ENCODE results near the gene GRID1. TPM values are rescaled to one million over a fixed set of nuclear protein-coding genes. Genes with fewer than 3 reads are reported as not detected.

GRID1 gene
- total RNA-seq, 1 experiment from 2014 or later: 5.6 TPM

DNA sequence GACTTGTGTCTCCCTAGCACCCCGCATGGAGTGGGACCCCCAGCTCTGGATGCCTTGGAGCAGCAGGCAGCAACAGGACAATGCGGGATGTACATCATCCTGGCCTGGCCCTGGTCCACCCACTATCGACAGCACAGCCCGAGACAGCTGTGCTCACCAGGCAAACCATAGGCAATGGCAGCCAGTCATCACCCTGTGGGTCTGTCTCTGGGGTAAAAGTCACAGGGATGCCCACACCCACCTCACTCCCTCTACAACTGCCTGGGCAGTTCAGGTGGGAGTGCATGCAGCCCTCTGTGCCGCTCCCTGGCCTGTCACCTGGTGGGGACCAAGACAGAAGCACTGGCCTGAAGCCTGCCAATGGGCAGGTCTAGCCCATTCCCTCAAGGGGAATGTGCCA lies 147.8 kb downstream of the GRID1 start:
- Histone ChIP-seq H4K20me1 (ENCODE audit: insufficient read depth) (no peaks in the 10 kb centered on the region), H3K4me2 (ENCODE audit: low read length) (no peak overlapping the region), H3K79me2 (ENCODE audit: insufficient read depth, low read length) (no peaks in the 10 kb centered on the region), H3K9ac (ENCODE audit: low read length) (no peak overlapping the region), H3K36me3 (ENCODE audit: control insufficient read depth in 1 of 2, insufficient read depth in 2 of 2, low read length in 2 of 2) (no peaks in the 10 kb centered on the region), H3K9me3 (ENCODE audit: control insufficient read depth in 1 of 2, insufficient read depth in 1 of 2, low read depth in 1 of 2, low read length in 2 of 2) (no peaks in the 10 kb centered on the region), H3K4me1 (ENCODE audit: control insufficient read depth in 1 of 2, insufficient read depth in 2 of 2, low read length in 2 of 2) (peaks cover 0 to 3% of the 10 kb centered on the region in 2 experiments; a peak in 2 of 4 replicates), H3K4me3 (replicated peaks in 1 of 2; ENCODE audit: low read depth in 1 of 2, low read length in 2 of 2) (no peak overlapping the region), H3K9me2 (ENCODE audit: insufficient read depth) (no peaks in the 10 kb centered on the region), H2AFZ (ENCODE audit: low read depth, low read length, poor library complexity, severe bottlenecking) (no peak overlapping the region), H3K27ac (ENCODE audit: low read depth, low read length) (no peak overlapping the region), H3K27me3 (ENCODE audit: insufficient read depth, low read length) (no peaks in the 10 kb centered on the region)
- POLR2A ChIA-PET: no interaction called here
- intact Hi-C loops (cut with micrococcal nuclease): no loop called here
- RAD21 ChIA-PET (ENCODE audit: low non-redundant PET in 1 of 2, low total read pairs in 2 of 2, uncharacterized antibody in 2 of 2, unreplicated experiment in 2 of 2): no interaction called here
- no peak for TF ChIP-seq SIN3A (IDR thresholded peaks at IDR 0.05; ENCODE audit: low read depth)
- no peak for TF ChIP-seq SRF (IDR thresholded peaks at IDR 0.05; ENCODE audit: low read depth)
- TF ChIP-seq, protein P1, sequence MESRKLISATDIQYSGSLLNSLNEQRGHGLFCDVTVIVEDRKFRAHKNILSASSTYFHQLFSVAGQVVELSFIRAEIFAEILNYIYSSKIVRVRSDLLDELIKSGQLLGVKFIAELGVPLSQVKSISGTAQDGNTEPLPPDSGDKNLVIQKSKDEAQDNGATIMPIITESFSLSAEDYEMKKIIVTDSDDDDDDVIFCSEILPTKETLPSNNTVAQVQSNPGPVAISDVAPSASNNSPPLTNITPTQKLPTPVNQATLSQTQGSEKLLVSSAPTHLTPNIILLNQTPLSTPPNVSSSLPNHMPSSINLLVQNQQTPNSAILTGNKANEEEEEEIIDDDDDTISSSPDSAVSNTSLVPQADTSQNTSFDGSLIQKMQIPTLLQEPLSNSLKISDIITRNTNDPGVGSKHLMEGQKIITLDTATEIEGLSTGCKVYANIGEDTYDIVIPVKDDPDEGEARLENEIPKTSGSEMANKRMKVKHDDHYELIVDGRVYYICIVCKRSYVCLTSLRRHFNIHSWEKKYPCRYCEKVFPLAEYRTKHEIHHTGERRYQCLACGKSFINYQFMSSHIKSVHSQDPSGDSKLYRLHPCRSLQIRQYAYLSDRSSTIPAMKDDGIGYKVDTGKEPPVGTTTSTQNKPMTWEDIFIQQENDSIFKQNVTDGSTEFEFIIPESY (IDR thresholded peaks at IDR 0.05; ENCODE audit: extremely low read depth, insufficient replicate concordance, low read length): no peak
- no peak for TF ChIP-seq SP1 (IDR thresholded peaks at IDR 0.05; ENCODE audit: low read depth)
- no peak for TF ChIP-seq YY1 (IDR thresholded peaks at IDR 0.05; ENCODE audit: extremely low read depth, insufficient replicate concordance, low read depth, low read length)
- TF ChIP-seq CBX3 (IDR thresholded peaks at IDR 0.05; ENCODE audit: low read depth): no peak
- TF ChIP-seq, protein P2, sequence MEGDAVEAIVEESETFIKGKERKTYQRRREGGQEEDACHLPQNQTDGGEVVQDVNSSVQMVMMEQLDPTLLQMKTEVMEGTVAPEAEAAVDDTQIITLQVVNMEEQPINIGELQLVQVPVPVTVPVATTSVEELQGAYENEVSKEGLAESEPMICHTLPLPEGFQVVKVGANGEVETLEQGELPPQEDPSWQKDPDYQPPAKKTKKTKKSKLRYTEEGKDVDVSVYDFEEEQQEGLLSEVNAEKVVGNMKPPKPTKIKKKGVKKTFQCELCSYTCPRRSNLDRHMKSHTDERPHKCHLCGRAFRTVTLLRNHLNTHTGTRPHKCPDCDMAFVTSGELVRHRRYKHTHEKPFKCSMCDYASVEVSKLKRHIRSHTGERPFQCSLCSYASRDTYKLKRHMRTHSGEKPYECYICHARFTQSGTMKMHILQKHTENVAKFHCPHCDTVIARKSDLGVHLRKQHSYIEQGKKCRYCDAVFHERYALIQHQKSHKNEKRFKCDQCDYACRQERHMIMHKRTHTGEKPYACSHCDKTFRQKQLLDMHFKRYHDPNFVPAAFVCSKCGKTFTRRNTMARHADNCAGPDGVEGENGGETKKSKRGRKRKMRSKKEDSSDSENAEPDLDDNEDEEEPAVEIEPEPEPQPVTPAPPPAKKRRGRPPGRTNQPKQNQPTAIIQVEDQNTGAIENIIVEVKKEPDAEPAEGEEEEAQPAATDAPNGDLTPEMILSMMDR (IDR thresholded peaks at IDR 0.05 in 2 of 3, conservative IDR thresholded peaks at IDR 0.05 in 1 of 3; ENCODE audit: borderline replicate concordance in 1 of 3, insufficient read depth in 1 of 3, low read depth in 2 of 3, low read length in 2 of 3): no peak
- no peak for TF ChIP-seq ZFX (IDR thresholded peaks at IDR 0.05)
- no peak for TF ChIP-seq POLR2AphosphoS5 (IDR thresholded peaks at IDR 0.05; ENCODE audit: low read depth, low read length)
- TF ChIP-seq EGR1 (IDR thresholded peaks at IDR 0.05; ENCODE audit: low read depth): no peak
- TF ChIP-seq, protein P3, sequence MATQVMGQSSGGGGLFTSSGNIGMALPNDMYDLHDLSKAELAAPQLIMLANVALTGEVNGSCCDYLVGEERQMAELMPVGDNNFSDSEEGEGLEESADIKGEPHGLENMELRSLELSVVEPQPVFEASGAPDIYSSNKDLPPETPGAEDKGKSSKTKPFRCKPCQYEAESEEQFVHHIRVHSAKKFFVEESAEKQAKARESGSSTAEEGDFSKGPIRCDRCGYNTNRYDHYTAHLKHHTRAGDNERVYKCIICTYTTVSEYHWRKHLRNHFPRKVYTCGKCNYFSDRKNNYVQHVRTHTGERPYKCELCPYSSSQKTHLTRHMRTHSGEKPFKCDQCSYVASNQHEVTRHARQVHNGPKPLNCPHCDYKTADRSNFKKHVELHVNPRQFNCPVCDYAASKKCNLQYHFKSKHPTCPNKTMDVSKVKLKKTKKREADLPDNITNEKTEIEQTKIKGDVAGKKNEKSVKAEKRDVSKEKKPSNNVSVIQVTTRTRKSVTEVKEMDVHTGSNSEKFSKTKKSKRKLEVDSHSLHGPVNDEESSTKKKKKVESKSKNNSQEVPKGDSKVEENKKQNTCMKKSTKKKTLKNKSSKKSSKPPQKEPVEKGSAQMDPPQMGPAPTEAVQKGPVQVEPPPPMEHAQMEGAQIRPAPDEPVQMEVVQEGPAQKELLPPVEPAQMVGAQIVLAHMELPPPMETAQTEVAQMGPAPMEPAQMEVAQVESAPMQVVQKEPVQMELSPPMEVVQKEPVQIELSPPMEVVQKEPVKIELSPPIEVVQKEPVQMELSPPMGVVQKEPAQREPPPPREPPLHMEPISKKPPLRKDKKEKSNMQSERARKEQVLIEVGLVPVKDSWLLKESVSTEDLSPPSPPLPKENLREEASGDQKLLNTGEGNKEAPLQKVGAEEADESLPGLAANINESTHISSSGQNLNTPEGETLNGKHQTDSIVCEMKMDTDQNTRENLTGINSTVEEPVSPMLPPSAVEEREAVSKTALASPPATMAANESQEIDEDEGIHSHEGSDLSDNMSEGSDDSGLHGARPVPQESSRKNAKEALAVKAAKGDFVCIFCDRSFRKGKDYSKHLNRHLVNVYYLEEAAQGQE (IDR thresholded peaks at IDR 0.05; ENCODE audit: low read depth): no peak
- TF ChIP-seq, protein P4, sequence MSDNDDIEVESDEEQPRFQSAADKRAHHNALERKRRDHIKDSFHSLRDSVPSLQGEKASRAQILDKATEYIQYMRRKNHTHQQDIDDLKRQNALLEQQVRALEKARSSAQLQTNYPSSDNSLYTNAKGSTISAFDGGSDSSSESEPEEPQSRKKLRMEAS (IDR thresholded peaks at IDR 0.05): no peak
- TF ChIP-seq RAD21 (IDR thresholded peaks at IDR 0.05; ENCODE audit: low read depth): no peak
- no peak for TF ChIP-seq EZH2 (IDR thresholded peaks at IDR 0.05)
- TF ChIP-seq POLR2A (IDR thresholded peaks at IDR 0.05; ENCODE audit: borderline replicate concordance, extremely low read depth, insufficient read depth, insufficient read length): no peak
- no peak for TF ChIP-seq TCF7L2 (IDR thresholded peaks at IDR 0.05; ENCODE audit: borderline replicate concordance, extremely low read depth, insufficient read depth, insufficient read length)
- no peak for TF ChIP-seq JUND (IDR thresholded peaks at IDR 0.05)
- no peak for TF ChIP-seq ELF1 (IDR thresholded peaks at IDR 0.05; ENCODE audit: borderline replicate concordance, low read depth)
- no peak for TF ChIP-seq FOSL1 (IDR thresholded peaks at IDR 0.05; ENCODE audit: low read depth)
- no peak for TF ChIP-seq CEBPB (IDR thresholded peaks at IDR 0.05; ENCODE audit: low read depth)
- no TSS peak for BruUV-seq (replicated peaks)
- no peak for ATAC-seq
- CTCF ChIA-PET: no interaction called here
- no peak for DNase-seq (ENCODE audit: low read depth, low spot score)

Measured in HCT116 (cell line).